H1 (cell line): ENCODE measurements around the gene MAMSTR. TPM values are rescaled to one million over a fixed set of nuclear protein-coding genes. Genes with fewer than 3 reads are reported as not detected.

Experiments used
- ASH2L ChIP-seq: fragments of 200-600, 300-600 bp; sonication (generic); IDR thresholded peaks from one replicate; pipeline ENCODE4 v1.7.1; 2017; ENCODE audit warnings: low read length
- BCL11A ChIP-seq, 2 experiments: IDR thresholded peaks; one replicate each; pipeline ENCODE4 v1.6.1; 2011; ENCODE audit warnings: low read depth in 2 of 2, low read length in 2 of 2, mild to moderate bottlenecking in 2 of 2
- BRCA1 ChIP-seq: IDR thresholded peaks from 2 replicates; pipeline ENCODE4 v1.6.1; 2012; ENCODE audit warnings: low read depth, low read length, improper control_type of control experiment
- CREB1 ChIP-seq: IDR thresholded peaks from 2 replicates; pipeline ENCODE4 v1.6.1; 2012; ENCODE audit warnings: inconsistent platforms
- FOSL1 ChIP-seq: IDR thresholded peaks from 2 replicates; pipeline ENCODE4 v1.6.1; 2011; ENCODE audit warnings: mild to moderate bottlenecking, low read depth, low read length, moderate library complexity; ENCODE audit not compliant: insufficient read depth
- GABPA ChIP-seq: IDR thresholded peaks from 2 replicates; pipeline ENCODE4 v1.6.1; 2011; ENCODE audit warnings: mild to moderate bottlenecking, low read length, moderate library complexity, borderline replicate concordance; ENCODE audit not compliant: insufficient read depth
- KDM1A ChIP-seq: fragments of 200-600, 300-600 bp; sonication (generic); IDR thresholded peaks from 2 replicates; pipeline ENCODE4 v1.7.1; 2016; ENCODE audit warnings: mild to moderate bottlenecking, low read length, borderline replicate concordance
- KDM5A ChIP-seq: fragments of 200-600 bp; IDR thresholded peaks from 2 replicates; pipeline ENCODE4 v1.7.1; 2012; ENCODE audit warnings: mild to moderate bottlenecking, low read length, inconsistent platforms, mixed read lengths
- NANOG ChIP-seq: IDR thresholded peaks from 2 replicates; pipeline ENCODE4 v1.6.1; 2011; ENCODE audit warnings: low read length, low read depth, mild to moderate bottlenecking, inconsistent platforms; ENCODE audit not compliant: insufficient read depth, poor library complexity, severe bottlenecking
- NRF1 ChIP-seq: IDR thresholded peaks from 2 replicates; pipeline ENCODE4 v1.6.1; 2011; ENCODE audit warnings: mild to moderate bottlenecking, low read depth, low read length, improper control_type of control experiment
- RAD21 ChIP-seq, 2 experiments: IDR thresholded peaks in 1 of 2; conservative IDR thresholded peaks in 1 of 2; 2 replicates each; pipeline ENCODE4 v1.6.1; 2011; ENCODE audit warnings: low read depth in 2 of 2, low read length in 2 of 2, improper control_type of control experiment in 1 of 2, inconsistent platforms in 1 of 2, mild to moderate bottlenecking in 1 of 2, moderate library complexity in 1 of 2
- RFX5 ChIP-seq: IDR thresholded peaks from 2 replicates; pipeline ENCODE4 v1.6.1; 2011; ENCODE audit warnings: low read depth, low read length, improper control_type of control experiment, borderline replicate concordance
- SIRT6 ChIP-seq: IDR thresholded peaks from one replicate; pipeline ENCODE4 v1.7.1; 2012; ENCODE audit warnings: low read length, inconsistent platforms
- SRF ChIP-seq: IDR thresholded peaks from 2 replicates; pipeline ENCODE4 v1.6.1; 2011; ENCODE audit warnings: mild to moderate bottlenecking, low read depth, low read length, moderate library complexity
- TAF1 ChIP-seq: IDR thresholded peaks from 2 replicates; pipeline ENCODE4 v1.6.1; 2011; ENCODE audit warnings: mild to moderate bottlenecking, low read depth, low read length
- TAF7 ChIP-seq: optimal IDR thresholded peaks from 2 replicates; pipeline ENCODE3; 2011; ENCODE audit warnings: low read depth, mild to moderate bottlenecking, inconsistent platforms, low read length, moderate library complexity, borderline replicate concordance
- TEAD4 ChIP-seq: IDR thresholded peaks from 2 replicates; pipeline ENCODE4 v1.6.1; 2012; ENCODE audit warnings: low read depth, low read length, inconsistent platforms, mixed read lengths
- ZNF274 ChIP-seq: IDR thresholded peaks from 2 replicates; pipeline ENCODE4 v1.7.0; 2012; ENCODE audit warnings: low read length, borderline replicate concordance; ENCODE audit errors: extremely low read depth
- polyA plus RNA-seq, 7 experiments: library from polyadenylated mRNA; depleted of rRNA in 3 of 7; stranded (reverse) in 5 of 7; unstranded in 2 of 7; fragments of >200 nt in 5 of 7; fragments of 200-250 nt in 2 of 7; gene quantifications; 1 replicate in 5 of 7; 2 replicates in 1 of 7; 4 replicates in 1 of 7; pipeline versions ENCODE4 v1.2.1 to v1.2.3, GENCODE V29; 2011 to 2013; ENCODE audit warnings: missing spikeins in 2 of 7, mixed read lengths in 2 of 7
- total RNA-seq: library from RNA; stranded (reverse); fragmentation: NEBNext Ultra II Directional; extraction: Animal tissue kit (Norgen Biotek cat#: 25700); gene quantifications from 2 replicates; pipeline ENCODE4 v1.2.1, GENCODE V29; 2021
- TF ChIP-seq, protein P1 (sequence below), 3 experiments: IDR thresholded peaks; 1 replicate in 2 of 3; 2 replicates in 1 of 3; pipeline versions ENCODE4 v1.5.1 to v1.6.1; 2011; ENCODE audit warnings: low read length in 3 of 3, mild to moderate bottlenecking in 3 of 3, inconsistent platforms in 2 of 3, low read depth in 1 of 3, moderate library complexity in 1 of 3; ENCODE audit not compliant: insufficient read depth in 1 of 3; ENCODE audit errors: control extremely low read depth in 1 of 3
- TF ChIP-seq, protein P2 (sequence below): IDR thresholded peaks from 2 replicates; pipeline ENCODE4 v1.6.1; 2011; ENCODE audit warnings: low read length, improper control_type of control experiment

Gene MAMSTR
- total and polyA plus RNA-seq, 2 of the 8 experiments (the other 6 are each of a cell fraction or from before 2014, with no cell fraction given), result 2.0 to 2.3 TPM

DNA sequence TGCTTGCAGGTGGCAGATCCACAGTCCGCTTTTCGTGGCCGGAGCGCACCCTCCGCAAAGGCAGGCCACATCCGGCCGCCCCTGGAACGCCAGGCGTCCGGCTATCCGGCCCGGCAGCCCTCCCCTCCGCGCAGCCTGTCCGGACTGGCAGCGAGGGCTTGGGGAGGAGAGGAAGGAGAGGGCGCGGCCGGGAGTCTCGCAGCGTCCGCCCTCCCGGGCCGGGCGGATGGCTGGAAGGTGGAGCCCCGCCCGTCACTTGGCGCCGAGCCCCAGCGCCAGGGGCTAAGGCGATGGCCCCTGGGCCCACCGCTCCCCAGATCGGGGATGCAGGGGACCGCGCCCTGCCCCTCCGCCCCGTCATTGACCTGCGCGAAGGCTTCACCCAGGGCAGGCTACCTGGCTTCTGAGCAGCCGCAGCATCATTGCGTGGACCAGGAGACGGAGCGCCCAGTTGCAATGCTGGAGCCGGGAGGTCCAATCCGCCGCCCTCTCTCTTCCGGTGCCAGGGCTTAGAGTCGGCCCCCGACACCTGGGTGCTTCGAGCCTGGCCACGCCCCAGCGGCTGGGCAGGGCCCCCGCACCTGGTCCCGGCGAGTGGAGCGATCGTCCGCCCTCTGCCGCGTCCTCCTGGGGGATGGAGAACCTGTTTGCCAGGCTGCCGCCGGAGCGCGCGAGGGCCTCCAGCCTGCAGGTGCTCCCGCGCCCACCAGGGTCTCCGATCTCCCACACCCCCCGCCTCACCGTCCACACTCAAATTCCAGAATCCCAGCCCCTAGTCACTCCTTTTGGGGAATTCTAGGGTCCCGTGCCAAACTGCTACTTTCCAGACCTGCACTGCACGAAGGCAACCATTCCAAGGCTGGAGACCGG, 33.2 kb upstream of the MAMSTR start, which contains the start of gene FUT1 (continued):
- TF ChIP-seq NANOG (peak; percentile 13), GABPA (0 out of 2 replicates have a peak, but pooled peaks have one; percentile 75), TEAD4 (no peak), ZNF274 (no peak), NRF1 (no peak), CREB1 (peak; percentile 95), ASH2L (peak; percentile 79), BCL11A (IDR thresholded peaks at IDR 0.05; ENCODE audit: low read depth in 2 of 2, low read length in 2 of 2) (no peak), KDM1A (no peak), TAF7 (peak; percentile 35), RFX5 (peak; percentile 63; the same call in 1 of the 2 replicates), SIRT6 (no peak), FOSL1 (no peak), RAD21 (IDR thresholded peaks at IDR 0.05 in 1 of 2, conservative IDR thresholded peaks at IDR 0.05 in 1 of 2; ENCODE audit: low read depth in 2 of 2, low read length in 2 of 2) (no peak; a peak in 1 of 4 replicates), KDM5A (0 out of 2 replicates have a peak, but pooled peaks have one; percentile 20), SRF (0 out of 2 replicates have a peak, but pooled peaks have one; percentile 2), BRCA1 (no peak), TAF1 (peak; percentile 55; the same call in 1 of the 2 replicates)
- TF ChIP-seq, protein P1, sequence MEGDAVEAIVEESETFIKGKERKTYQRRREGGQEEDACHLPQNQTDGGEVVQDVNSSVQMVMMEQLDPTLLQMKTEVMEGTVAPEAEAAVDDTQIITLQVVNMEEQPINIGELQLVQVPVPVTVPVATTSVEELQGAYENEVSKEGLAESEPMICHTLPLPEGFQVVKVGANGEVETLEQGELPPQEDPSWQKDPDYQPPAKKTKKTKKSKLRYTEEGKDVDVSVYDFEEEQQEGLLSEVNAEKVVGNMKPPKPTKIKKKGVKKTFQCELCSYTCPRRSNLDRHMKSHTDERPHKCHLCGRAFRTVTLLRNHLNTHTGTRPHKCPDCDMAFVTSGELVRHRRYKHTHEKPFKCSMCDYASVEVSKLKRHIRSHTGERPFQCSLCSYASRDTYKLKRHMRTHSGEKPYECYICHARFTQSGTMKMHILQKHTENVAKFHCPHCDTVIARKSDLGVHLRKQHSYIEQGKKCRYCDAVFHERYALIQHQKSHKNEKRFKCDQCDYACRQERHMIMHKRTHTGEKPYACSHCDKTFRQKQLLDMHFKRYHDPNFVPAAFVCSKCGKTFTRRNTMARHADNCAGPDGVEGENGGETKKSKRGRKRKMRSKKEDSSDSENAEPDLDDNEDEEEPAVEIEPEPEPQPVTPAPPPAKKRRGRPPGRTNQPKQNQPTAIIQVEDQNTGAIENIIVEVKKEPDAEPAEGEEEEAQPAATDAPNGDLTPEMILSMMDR (IDR thresholded peaks at IDR 0.05; ENCODE audit: control extremely low read depth in 1 of 3, insufficient read depth in 1 of 3, low read depth in 1 of 3, low read length in 3 of 3), result peak in 2 of 3 experiments; percentile 14 to 28; a peak in 2 of 4 replicates
- TF ChIP-seq, protein P2, sequence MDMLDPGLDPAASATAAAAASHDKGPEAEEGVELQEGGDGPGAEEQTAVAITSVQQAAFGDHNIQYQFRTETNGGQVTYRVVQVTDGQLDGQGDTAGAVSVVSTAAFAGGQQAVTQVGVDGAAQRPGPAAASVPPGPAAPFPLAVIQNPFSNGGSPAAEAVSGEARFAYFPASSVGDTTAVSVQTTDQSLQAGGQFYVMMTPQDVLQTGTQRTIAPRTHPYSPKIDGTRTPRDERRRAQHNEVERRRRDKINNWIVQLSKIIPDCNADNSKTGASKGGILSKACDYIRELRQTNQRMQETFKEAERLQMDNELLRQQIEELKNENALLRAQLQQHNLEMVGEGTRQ, result no peak
